HepG2 (cell line): ENCODE data around the gene JOSD1. TPM values are rescaled to one million over a fixed set of nuclear protein-coding genes. Genes with fewer than 3 reads are reported as not detected.

Experiments
- ATF4 ChIP-seq, 2 experiments: fragments of 450-650 bp in 1 of 2; sonication (generic) in 1 of 2; formaldehyde crosslinking; IDR thresholded peaks; 2 replicates each; pipeline versions ENCODE4 v1.5.0 to v1.8.0; 2020 to 2022; ENCODE audit warnings: mild to moderate bottlenecking in 1 of 2, missing genetic modification reagents in 1 of 2
- CREM ChIP-seq, 2 experiments: sonication (generic) in 1 of 2; formaldehyde crosslinking in 1 of 2; IDR thresholded peaks; 2 replicates each; pipeline versions ENCODE4 v1.4.0 to v1.6.1; 2016 to 2020; ENCODE audit warnings: antibody characterized with exemption in 1 of 2, mild to moderate bottlenecking in 1 of 2, missing genetic modification reagents in 1 of 2
- GTF2F1 ChIP-seq: fragments of 150-350 bp; IDR thresholded peaks from 2 replicates; pipeline ENCODE4 v1.6.1; 2014; ENCODE audit warnings: low read length
- HCFC1 ChIP-seq: fragments of 150-350 bp; IDR thresholded peaks from 2 replicates; pipeline ENCODE4 v1.6.1; 2014; ENCODE audit warnings: low read depth, low read length
- HES4 ChIP-seq: sonication (generic); formaldehyde crosslinking; IDR thresholded peaks from 2 replicates; pipeline ENCODE4 v1.9.0; 2021; ENCODE audit warnings: mild to moderate bottlenecking, missing genetic modification reagents, borderline replicate concordance
- HMG20B ChIP-seq: conservative IDR thresholded peaks from 2 replicates; pipeline ENCODE4 v1.6.1; 2016; ENCODE audit warnings: missing genetic modification reagents, missing compliant biosample characterization
- HMGA1 ChIP-seq: sonication (generic); formaldehyde crosslinking; conservative IDR thresholded peaks from 2 replicates; pipeline ENCODE4 v1.4.0; 2020; ENCODE audit warnings: missing genetic modification reagents
- HOXA9 ChIP-seq: sonication (generic); formaldehyde crosslinking; IDR thresholded peaks from 2 replicates; pipeline ENCODE4 v1.8.1; 2022; ENCODE audit warnings: missing genetic modification reagents, mild to moderate bottlenecking, moderate library complexity, borderline replicate concordance
- MYPOP ChIP-seq: sonication (generic); formaldehyde crosslinking; IDR thresholded peaks from 2 replicates; pipeline ENCODE4 v1.8.1; 2023; ENCODE audit warnings: mild to moderate bottlenecking, moderate library complexity, missing genetic modification reagents
- NCOA2 ChIP-seq: sonication (generic); formaldehyde crosslinking; IDR thresholded peaks from 2 replicates; pipeline ENCODE4 v1.8.0; 2022; ENCODE audit warnings: inconsistent platforms
- PAX8 ChIP-seq: sonication (generic); formaldehyde crosslinking; IDR thresholded peaks from 2 replicates; pipeline ENCODE4 v1.8.0; 2022; ENCODE audit warnings: mild to moderate bottlenecking, missing genetic modification reagents, borderline replicate concordance
- PHF8 ChIP-seq: sonication (generic); formaldehyde crosslinking; IDR thresholded peaks from 2 replicates; pipeline ENCODE4 v1.5.0; 2020; ENCODE audit warnings: missing genetic modification reagents
- POGZ ChIP-seq: sonication (generic); formaldehyde crosslinking; IDR thresholded peaks from 2 replicates; pipeline ENCODE4 v1.4.0; 2020; ENCODE audit warnings: mild to moderate bottlenecking, missing genetic modification reagents
- SALL1 ChIP-seq: sonication (generic); formaldehyde crosslinking; IDR thresholded peaks from 2 replicates; pipeline ENCODE4 v1.8.0; 2022; ENCODE audit warnings: mild to moderate bottlenecking, missing genetic modification reagents
- SATB2 ChIP-seq: sonication (generic); formaldehyde crosslinking; IDR thresholded peaks from 2 replicates; pipeline ENCODE4 v1.5.0; 2020; ENCODE audit warnings: missing genetic modification reagents
- SCMH1 ChIP-seq: sonication (generic); formaldehyde crosslinking; IDR thresholded peaks from 2 replicates; pipeline ENCODE4 v1.9.0; 2021; ENCODE audit warnings: missing genetic modification reagents, mild to moderate bottlenecking, borderline replicate concordance
- SOX6 ChIP-seq, 2 experiments: fragments of 450-650 bp in 1 of 2; sonication (generic) in 1 of 2; formaldehyde crosslinking in 1 of 2; IDR thresholded peaks; 2 replicates each; pipeline versions ENCODE4 v1.4.0 to v1.6.1; 2017 to 2020; ENCODE audit warnings: antibody characterized with exemption in 1 of 2, mild to moderate bottlenecking in 1 of 2, missing genetic modification reagents in 1 of 2
- SPEN ChIP-seq: sonication (generic); formaldehyde crosslinking; IDR thresholded peaks from 2 replicates; pipeline ENCODE4 v1.5.1; 2020; ENCODE audit warnings: low read depth, mild to moderate bottlenecking, missing genetic modification reagents
- YEATS4 ChIP-seq: sonication (generic); formaldehyde crosslinking; IDR thresholded peaks from 2 replicates; pipeline ENCODE4 v1.4.0; 2020; ENCODE audit warnings: missing genetic modification reagents, borderline replicate concordance
- ZFP37 ChIP-seq: sonication (generic); formaldehyde crosslinking; IDR thresholded peaks from 2 replicates; pipeline ENCODE4 v1.4.0; 2020; ENCODE audit warnings: missing genetic modification reagents, borderline replicate concordance
- ZNF225 ChIP-seq: sonication (generic); formaldehyde crosslinking; IDR thresholded peaks from 2 replicates; pipeline ENCODE4 v1.4.0; 2020; ENCODE audit warnings: mild to moderate bottlenecking, missing genetic modification reagents
- ZNF230 ChIP-seq: sonication (generic); formaldehyde crosslinking; IDR thresholded peaks from 2 replicates; pipeline ENCODE4 v1.4.0; 2020; ENCODE audit warnings: mild to moderate bottlenecking, missing genetic modification reagents
- ZNF558 ChIP-seq: sonication (generic); formaldehyde crosslinking; IDR thresholded peaks from 2 replicates; pipeline ENCODE4 v1.9.0; 2022; ENCODE audit warnings: mild to moderate bottlenecking, missing genetic modification reagents, borderline replicate concordance
- ZNF749 ChIP-seq: sonication (generic); formaldehyde crosslinking; IDR thresholded peaks from 2 replicates; pipeline ENCODE4 v1.8.0; 2022; ENCODE audit warnings: mild to moderate bottlenecking, missing genetic modification reagents, moderate library complexity, borderline replicate concordance
- ZNF879 ChIP-seq: sonication (generic); formaldehyde crosslinking; IDR thresholded peaks from 2 replicates; pipeline ENCODE4 v1.8.1; 2023; ENCODE audit warnings: missing genetic modification reagents
- polyA plus RNA-seq, 8 experiments: library from polyadenylated mRNA; depleted of rRNA in 3 of 8; stranded (reverse) in 7 of 8; unstranded in 1 of 8; fragments of >200 nt; fragmentation: Illumina TruSeq in 4 of 8; extraction: Trizol in 4 of 8; gene quantifications; 2 replicates each; pipeline versions ENCODE4 v1.2.1 to v1.2.3, GENCODE V29; 2011 to 2016; ENCODE audit warnings: low read depth in 4 of 8, missing spikeins in 1 of 8, mixed read lengths in 1 of 8; ENCODE audit not compliant: insufficient read depth in 1 of 8
- total RNA-seq, 5 experiments: library from RNA; depleted of rRNA; stranded (reverse); fragments of >200 nt; fragmentation: Illumina TruSeq; extraction: Trizol; gene quantifications; 2 replicates each; pipeline ENCODE4 v1.2.3, GENCODE V29; 2016; ENCODE audit warnings: low read depth in 1 of 5
- TF ChIP-seq, protein P1 (sequence below), 2 experiments: sonication (generic) in 1 of 2; formaldehyde crosslinking in 1 of 2; IDR thresholded peaks; 2 replicates each; pipeline versions ENCODE4 v1.4.0 to v1.6.1; 2018 to 2020; ENCODE audit warnings: missing genetic modification reagents in 2 of 2, borderline replicate concordance in 1 of 2, low read depth in 1 of 2, mild to moderate bottlenecking in 1 of 2, missing biosample characterization in 1 of 2

JOSD1 gene
- total and polyA plus RNA-seq, 2 of the 13 experiments (the other 11 are each of a cell fraction or from before 2014, with no cell fraction given) = 31.7 to 38.4 TPM

- TF ChIP-seq HMGA1 (CRISPR knock-in tag) = no peak
- TF ChIP-seq HES4 (CRISPR knock-in tag) = peak; percentile 92; the same call in 1 of the 2 replicates
- no peak for TF ChIP-seq HOXA9 (CRISPR knock-in tag)
- no peak for TF ChIP-seq ZNF749 (CRISPR knock-in tag)
- no peak for TF ChIP-seq ZNF230 (CRISPR knock-in tag)
- peak; percentile 91 for TF ChIP-seq PHF8
- 0 out of 2 replicates have a peak, but pooled peaks have one; percentile 14 for TF ChIP-seq ZFP37 (CRISPR knock-in tag)
- TF ChIP-seq NCOA2 (CRISPR knock-in tag) = no peak
- no peak for TF ChIP-seq GTF2F1
- 0 out of 2 replicates have a peak, but pooled peaks have one; percentile 60 for TF ChIP-seq YEATS4
- TF ChIP-seq HMG20B (CRISPR knock-in tag) = no peak
- TF ChIP-seq MYPOP = no peak
- TF ChIP-seq PAX8 (CRISPR knock-in tag) = peak; percentile 27; the same call in 1 of the 2 replicates
- no peak for TF ChIP-seq ATF4 (CRISPR knock-in tag; IDR thresholded peaks at IDR 0.05)
- TF ChIP-seq POGZ (CRISPR knock-in tag) = no peak
- no peak for TF ChIP-seq SOX6 (IDR thresholded peaks at IDR 0.05)
- TF ChIP-seq SOX6 (CRISPR knock-in tag; IDR thresholded peaks at IDR 0.05) = peak; percentile 87
- 0 out of 2 replicates have a peak, but pooled peaks have one; percentile 34 for TF ChIP-seq ZNF879 (CRISPR knock-in tag)
- no peak for TF ChIP-seq SCMH1 (CRISPR knock-in tag)
- peak; percentile 7; the same call in 1 of the 2 replicates for TF ChIP-seq ZNF558 (CRISPR knock-in tag)
- TF ChIP-seq ZNF225 (CRISPR knock-in tag) = no peak
- no peak for TF ChIP-seq CREM (IDR thresholded peaks at IDR 0.05)
- TF ChIP-seq CREM (CRISPR knock-in tag; IDR thresholded peaks at IDR 0.05) = no peak
- 0 out of 2 replicates have a peak, but pooled peaks have one; percentile 64 for TF ChIP-seq SATB2 (CRISPR knock-in tag)
- TF ChIP-seq, protein P1, sequence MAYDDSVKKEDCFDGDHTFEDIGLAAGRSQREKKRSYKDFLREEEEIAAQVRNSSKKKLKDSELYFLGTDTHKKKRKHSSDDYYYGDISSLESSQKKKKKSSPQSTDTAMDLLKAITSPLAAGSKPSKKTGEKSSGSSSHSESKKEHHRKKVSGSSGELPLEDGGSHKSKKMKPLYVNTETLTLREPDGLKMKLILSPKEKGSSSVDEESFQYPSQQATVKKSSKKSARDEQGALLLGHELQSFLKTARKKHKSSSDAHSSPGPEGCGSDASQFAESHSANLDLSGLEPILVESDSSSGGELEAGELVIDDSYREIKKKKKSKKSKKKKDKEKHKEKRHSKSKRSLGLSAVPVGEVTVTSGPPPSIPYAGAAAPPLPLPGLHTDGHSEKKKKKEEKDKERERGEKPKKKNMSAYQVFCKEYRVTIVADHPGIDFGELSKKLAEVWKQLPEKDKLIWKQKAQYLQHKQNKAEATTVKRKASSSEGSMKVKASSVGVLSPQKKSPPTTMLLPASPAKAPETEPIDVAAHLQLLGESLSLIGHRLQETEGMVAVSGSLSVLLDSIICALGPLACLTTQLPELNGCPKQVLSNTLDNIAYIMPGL (CRISPR knock-in tag; IDR thresholded peaks at IDR 0.05; ENCODE audit: borderline replicate concordance in 1 of 2, low read depth in 1 of 2) = peak in 1 of 2 experiments; percentile 76; a peak in 2 of 4 replicates
- TF ChIP-seq HCFC1 = no peak
- no peak for TF ChIP-seq SPEN
- TF ChIP-seq SALL1 (CRISPR knock-in tag) = 0 out of 2 replicates have a peak, but pooled peaks have one; percentile 47
Observed at GRCh38 chr22:38656256-38657044, 44.3 kb downstream of the JOSD1 start, which contains the start of the genes CBY1 and FAM227A (continued).
